Measurements from ENCODE around the gene RAPSN.

DNA sequence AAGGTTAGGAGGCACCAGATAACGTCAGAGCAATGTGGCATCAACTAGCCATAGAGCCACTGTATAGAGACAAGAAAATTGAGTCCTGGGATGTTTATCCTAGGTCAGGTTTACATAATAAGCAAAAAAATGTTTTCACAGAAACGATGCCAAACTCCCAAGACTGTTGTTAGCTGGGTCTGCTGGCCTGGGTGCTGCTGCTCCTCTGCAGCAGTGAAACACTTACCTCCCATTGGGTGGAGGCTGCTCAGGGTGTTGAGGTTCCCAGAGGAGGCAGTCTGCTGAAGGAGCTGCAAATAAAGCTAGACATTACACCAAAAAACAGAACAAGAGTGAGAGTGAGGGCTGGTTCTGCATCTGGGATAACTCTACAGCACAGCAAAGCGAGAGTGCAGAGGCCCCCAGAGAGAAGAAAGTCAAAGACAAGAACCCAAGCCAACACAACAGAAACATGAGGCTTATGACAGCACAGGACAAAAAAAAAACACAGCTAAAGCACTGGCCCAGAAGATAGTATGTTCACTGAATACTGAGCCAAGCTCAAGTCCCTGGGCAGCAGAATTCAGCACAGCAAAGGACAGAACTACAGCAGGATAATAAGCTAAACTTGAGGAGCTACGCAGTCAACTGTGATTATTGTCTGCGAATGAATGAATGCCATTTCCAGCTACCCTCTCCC lies 29.9 kb upstream of the RAPSN start:
- TF ChIP-seq POLR2A (IDR thresholded peaks at IDR 0.05; ENCODE audit: low read depth), result no peak
- TF ChIP-seq, protein P1, sequence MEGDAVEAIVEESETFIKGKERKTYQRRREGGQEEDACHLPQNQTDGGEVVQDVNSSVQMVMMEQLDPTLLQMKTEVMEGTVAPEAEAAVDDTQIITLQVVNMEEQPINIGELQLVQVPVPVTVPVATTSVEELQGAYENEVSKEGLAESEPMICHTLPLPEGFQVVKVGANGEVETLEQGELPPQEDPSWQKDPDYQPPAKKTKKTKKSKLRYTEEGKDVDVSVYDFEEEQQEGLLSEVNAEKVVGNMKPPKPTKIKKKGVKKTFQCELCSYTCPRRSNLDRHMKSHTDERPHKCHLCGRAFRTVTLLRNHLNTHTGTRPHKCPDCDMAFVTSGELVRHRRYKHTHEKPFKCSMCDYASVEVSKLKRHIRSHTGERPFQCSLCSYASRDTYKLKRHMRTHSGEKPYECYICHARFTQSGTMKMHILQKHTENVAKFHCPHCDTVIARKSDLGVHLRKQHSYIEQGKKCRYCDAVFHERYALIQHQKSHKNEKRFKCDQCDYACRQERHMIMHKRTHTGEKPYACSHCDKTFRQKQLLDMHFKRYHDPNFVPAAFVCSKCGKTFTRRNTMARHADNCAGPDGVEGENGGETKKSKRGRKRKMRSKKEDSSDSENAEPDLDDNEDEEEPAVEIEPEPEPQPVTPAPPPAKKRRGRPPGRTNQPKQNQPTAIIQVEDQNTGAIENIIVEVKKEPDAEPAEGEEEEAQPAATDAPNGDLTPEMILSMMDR (IDR thresholded peaks at IDR 0.05), result no peak
- TF ChIP-seq POLR2AphosphoS5 (IDR thresholded peaks at IDR 0.05), result no peak

All from esophagus muscularis mucosa (tissue), 3 donors.